PC-9 (cell line): ENCODE measurements around the gene BEX4.

Experiments
- EZH2 ChIP-seq: fragments of 200-600 bp; sonication (generic); IDR thresholded peaks from 2 replicates; pipeline ENCODE4 v1.8.0; 2017; ENCODE audit warnings: antibody characterized with exemption, low read depth
- TF ChIP-seq, protein P1 (sequence below): fragments of 200-600 bp; sonication (generic); conservative IDR thresholded peaks from 2 replicates; pipeline ENCODE4 v1.6.1; 2017; ENCODE audit warnings: mixed run types, antibody characterized with exemption, mild to moderate bottlenecking, moderate library complexity

DNA sequence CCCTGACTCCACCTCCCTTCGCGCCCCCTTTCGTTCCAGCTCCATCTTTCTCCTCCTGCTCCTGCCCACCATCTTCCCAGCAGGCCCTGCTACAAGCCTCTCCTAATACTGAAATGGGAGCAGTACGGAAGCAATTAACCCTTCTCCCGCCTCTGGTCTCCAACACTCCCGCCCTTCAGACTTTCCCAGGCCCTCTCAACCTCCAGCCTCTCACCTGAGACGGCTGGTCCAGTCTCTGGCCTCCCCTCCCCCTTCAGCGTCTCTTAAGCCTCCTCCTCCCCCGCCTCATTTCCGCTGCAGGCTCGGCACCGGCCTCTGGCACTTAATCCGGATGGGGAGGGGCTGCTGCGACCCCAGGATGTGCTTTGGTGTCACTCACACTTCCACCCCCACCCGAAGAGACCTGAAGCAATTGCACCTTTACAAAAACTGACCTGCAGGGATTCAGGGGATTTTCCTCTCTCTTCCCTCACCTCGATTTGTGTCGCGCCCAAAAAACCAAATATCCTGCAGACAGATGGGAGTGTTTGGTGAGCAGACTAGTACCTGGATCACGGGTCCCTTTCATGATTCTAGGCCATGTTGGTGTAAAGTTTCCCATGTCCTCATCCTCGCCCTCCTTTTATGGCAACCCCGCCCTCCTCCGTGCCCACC lies 39.4 kb downstream of the BEX4 start:
- TF ChIP-seq, protein P1, sequence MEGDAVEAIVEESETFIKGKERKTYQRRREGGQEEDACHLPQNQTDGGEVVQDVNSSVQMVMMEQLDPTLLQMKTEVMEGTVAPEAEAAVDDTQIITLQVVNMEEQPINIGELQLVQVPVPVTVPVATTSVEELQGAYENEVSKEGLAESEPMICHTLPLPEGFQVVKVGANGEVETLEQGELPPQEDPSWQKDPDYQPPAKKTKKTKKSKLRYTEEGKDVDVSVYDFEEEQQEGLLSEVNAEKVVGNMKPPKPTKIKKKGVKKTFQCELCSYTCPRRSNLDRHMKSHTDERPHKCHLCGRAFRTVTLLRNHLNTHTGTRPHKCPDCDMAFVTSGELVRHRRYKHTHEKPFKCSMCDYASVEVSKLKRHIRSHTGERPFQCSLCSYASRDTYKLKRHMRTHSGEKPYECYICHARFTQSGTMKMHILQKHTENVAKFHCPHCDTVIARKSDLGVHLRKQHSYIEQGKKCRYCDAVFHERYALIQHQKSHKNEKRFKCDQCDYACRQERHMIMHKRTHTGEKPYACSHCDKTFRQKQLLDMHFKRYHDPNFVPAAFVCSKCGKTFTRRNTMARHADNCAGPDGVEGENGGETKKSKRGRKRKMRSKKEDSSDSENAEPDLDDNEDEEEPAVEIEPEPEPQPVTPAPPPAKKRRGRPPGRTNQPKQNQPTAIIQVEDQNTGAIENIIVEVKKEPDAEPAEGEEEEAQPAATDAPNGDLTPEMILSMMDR: no peak
- no peak for TF ChIP-seq EZH2
